ENCODE data around the gene KRIT1. TPM values are rescaled to one million over a fixed set of nuclear protein-coding genes. Genes with fewer than 3 reads are reported as not detected.

The KRIT1 gene
- total RNA-seq, 1 experiment from 2014 or later: 34.1 TPM

DNA sequence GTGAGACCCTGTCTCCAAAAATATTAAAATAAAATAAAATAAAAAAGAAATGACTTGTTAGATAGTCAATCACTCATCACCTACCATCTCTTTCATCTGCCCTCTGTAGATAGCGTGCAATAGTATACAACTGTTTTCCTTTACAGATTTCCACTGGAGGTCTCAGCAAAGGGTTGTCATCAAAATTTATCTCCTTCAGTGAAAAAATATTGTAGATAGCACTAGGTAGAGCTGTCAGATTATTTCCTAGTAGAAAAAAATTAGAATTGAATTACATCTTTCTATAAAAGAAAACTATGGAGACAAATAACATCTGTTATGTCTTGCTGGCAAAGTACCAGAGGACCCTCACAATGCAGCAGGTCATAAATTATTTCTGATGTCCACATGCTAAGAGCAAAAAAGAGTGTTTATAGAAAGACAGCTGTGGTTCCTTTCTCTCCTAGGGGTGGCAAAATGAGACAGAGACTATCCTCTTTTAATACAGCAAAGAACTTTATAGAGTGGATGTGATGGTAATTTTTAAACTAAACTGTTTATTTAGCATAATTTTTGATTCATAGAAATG lies 95.2 kb downstream of the KRIT1 start:
- Mint-ChIP-seq H3K27ac (no peak overlapping the region), H3K36me3 (no peaks in the 10 kb centered on the region), H3K9me3 (peaks cover 4% of the 10 kb centered on the region; the same call in 1 of the 2 replicates), H3K4me1 (no peaks in the 10 kb centered on the region), H3K4me3 (no peak overlapping the region), H3K27me3 (ENCODE audit: low read depth) (no peaks in the 10 kb centered on the region; the same call in 1 of the 2 replicates)
- CTCF ChIA-PET: no interaction called here
- DNase-seq (ENCODE audit: low spot score) (no peak), ATAC-seq (no peak)
- POLR2A ChIA-PET: no interaction called here
- no peak for TF ChIP-seq NFE2L1 (CRISPR knock-in tag; IDR thresholded peaks at IDR 0.05)
- no peak for TF ChIP-seq GTF2I (CRISPR knock-in tag; conservative IDR thresholded peaks at IDR 0.05)
- TF ChIP-seq, protein P1, sequence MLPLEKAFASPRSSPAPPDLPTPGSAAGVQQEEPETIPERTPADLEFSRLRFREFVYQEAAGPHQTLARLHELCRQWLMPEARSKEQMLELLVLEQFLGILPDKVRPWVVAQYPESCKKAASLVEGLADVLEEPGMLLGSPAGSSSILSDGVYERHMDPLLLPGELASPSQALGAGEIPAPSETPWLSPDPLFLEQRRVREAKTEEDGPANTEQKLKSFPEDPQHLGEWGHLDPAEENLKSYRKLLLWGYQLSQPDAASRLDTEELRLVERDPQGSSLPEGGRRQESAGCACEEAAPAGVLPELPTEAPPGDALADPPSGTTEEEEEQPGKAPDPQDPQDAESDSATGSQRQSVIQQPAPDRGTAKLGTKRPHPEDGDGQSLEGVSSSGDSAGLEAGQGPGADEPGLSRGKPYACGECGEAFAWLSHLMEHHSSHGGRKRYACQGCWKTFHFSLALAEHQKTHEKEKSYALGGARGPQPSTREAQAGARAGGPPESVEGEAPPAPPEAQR (CRISPR knock-in tag; IDR thresholded peaks at IDR 0.05): no peak
- TF ChIP-seq NFYB (CRISPR knock-in tag; conservative IDR thresholded peaks at IDR 0.05; ENCODE audit: low read depth): no peak
- TF ChIP-seq JUN (CRISPR knock-in tag; IDR thresholded peaks at IDR 0.05): no peak
- no peak for TF ChIP-seq CREB1 (CRISPR knock-in tag; IDR thresholded peaks at IDR 0.05)
- TF ChIP-seq, protein P2, sequence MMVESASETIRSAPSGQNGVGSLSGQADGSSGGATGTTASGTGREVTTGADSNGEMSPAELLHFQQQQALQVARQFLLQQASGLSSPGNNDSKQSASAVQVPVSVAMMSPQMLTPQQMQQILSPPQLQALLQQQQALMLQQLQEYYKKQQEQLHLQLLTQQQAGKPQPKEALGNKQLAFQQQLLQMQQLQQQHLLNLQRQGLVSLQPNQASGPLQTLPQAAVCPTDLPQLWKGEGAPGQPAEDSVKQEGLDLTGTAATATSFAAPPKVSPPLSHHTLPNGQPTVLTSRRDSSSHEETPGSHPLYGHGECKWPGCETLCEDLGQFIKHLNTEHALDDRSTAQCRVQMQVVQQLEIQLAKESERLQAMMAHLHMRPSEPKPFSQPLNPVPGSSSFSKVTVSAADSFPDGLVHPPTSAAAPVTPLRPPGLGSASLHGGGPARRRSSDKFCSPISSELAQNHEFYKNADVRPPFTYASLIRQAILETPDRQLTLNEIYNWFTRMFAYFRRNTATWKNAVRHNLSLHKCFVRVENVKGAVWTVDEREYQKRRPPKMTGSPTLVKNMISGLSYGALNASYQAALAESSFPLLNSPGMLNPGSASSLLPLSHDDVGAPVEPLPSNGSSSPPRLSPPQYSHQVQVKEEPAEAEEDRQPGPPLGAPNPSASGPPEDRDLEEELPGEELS (CRISPR knock-in tag; IDR thresholded peaks at IDR 0.05): no peak

DNA sequence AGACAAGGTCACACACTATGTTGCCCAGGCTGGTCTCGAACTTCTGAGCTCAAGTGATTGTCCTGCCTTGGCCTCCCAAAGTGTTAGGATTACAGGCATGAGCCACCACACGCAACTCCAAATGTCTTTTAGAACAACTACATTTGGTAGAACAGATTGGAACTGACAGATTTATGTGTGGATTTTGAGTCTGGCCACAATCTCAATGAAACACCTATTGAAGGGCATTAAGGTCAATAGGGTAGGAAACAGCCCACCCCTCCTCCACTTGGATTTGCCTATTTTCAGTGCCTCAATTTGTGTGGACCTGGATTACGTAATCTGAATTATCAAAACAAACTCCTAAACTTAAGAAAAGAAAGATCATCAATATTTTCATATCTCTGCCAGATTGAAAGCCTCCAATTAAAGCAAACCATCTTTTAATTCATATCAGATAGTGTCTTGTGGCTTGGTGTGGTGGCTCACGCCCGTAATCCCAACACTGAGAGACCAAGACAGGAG lies 95.9 kb downstream of the KRIT1 start:
- POLR2A ChIA-PET: no interaction called here
- Mint-ChIP-seq H3K27me3 (ENCODE audit: low read depth) (no peaks in the 10 kb centered on the region; the same call in 1 of the 2 replicates), H3K36me3 (no peaks in the 10 kb centered on the region), H3K9me3 (peaks cover 4% of the 10 kb centered on the region; the same call in 1 of the 2 replicates), H3K27ac (no peak overlapping the region), H3K4me1 (no peaks in the 10 kb centered on the region), H3K4me3 (no peak overlapping the region)
- ATAC-seq (no peak), DNase-seq (ENCODE audit: low spot score) (no peak)
- CTCF ChIA-PET: no interaction called here
- no peak for TF ChIP-seq FOXP1 (CRISPR knock-in tag; IDR thresholded peaks at IDR 0.05; ENCODE audit: borderline replicate concordance)
- TF ChIP-seq NR3C1 (CRISPR knock-in tag; conservative IDR thresholded peaks at IDR 0.05; ENCODE audit: low read depth): no peak
- TF ChIP-seq, protein P3, sequence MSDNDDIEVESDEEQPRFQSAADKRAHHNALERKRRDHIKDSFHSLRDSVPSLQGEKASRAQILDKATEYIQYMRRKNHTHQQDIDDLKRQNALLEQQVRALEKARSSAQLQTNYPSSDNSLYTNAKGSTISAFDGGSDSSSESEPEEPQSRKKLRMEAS (CRISPR knock-in tag; IDR thresholded peaks at IDR 0.05): no peak
- TF ChIP-seq JUN (CRISPR knock-in tag; IDR thresholded peaks at IDR 0.05): no peak
- TF ChIP-seq, protein P4, sequence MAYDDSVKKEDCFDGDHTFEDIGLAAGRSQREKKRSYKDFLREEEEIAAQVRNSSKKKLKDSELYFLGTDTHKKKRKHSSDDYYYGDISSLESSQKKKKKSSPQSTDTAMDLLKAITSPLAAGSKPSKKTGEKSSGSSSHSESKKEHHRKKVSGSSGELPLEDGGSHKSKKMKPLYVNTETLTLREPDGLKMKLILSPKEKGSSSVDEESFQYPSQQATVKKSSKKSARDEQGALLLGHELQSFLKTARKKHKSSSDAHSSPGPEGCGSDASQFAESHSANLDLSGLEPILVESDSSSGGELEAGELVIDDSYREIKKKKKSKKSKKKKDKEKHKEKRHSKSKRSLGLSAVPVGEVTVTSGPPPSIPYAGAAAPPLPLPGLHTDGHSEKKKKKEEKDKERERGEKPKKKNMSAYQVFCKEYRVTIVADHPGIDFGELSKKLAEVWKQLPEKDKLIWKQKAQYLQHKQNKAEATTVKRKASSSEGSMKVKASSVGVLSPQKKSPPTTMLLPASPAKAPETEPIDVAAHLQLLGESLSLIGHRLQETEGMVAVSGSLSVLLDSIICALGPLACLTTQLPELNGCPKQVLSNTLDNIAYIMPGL (CRISPR knock-in tag; IDR thresholded peaks at IDR 0.05): no peak
- TF ChIP-seq, protein P5, sequence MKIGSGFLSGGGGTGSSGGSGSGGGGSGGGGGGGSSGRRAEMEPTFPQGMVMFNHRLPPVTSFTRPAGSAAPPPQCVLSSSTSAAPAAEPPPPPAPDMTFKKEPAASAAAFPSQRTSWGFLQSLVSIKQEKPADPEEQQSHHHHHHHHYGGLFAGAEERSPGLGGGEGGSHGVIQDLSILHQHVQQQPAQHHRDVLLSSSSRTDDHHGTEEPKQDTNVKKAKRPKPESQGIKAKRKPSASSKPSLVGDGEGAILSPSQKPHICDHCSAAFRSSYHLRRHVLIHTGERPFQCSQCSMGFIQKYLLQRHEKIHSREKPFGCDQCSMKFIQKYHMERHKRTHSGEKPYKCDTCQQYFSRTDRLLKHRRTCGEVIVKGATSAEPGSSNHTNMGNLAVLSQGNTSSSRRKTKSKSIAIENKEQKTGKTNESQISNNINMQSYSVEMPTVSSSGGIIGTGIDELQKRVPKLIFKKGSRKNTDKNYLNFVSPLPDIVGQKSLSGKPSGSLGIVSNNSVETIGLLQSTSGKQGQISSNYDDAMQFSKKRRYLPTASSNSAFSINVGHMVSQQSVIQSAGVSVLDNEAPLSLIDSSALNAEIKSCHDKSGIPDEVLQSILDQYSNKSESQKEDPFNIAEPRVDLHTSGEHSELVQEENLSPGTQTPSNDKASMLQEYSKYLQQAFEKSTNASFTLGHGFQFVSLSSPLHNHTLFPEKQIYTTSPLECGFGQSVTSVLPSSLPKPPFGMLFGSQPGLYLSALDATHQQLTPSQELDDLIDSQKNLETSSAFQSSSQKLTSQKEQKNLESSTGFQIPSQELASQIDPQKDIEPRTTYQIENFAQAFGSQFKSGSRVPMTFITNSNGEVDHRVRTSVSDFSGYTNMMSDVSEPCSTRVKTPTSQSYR (CRISPR knock-in tag; IDR thresholded peaks at IDR 0.05): no peak
- TF ChIP-seq NFE2L1 (CRISPR knock-in tag; IDR thresholded peaks at IDR 0.05): no peak
- TF ChIP-seq, protein P6, sequence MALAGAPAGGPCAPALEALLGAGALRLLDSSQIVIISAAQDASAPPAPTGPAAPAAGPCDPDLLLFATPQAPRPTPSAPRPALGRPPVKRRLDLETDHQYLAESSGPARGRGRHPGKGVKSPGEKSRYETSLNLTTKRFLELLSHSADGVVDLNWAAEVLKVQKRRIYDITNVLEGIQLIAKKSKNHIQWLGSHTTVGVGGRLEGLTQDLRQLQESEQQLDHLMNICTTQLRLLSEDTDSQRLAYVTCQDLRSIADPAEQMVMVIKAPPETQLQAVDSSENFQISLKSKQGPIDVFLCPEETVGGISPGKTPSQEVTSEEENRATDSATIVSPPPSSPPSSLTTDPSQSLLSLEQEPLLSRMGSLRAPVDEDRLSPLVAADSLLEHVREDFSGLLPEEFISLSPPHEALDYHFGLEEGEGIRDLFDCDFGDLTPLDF (CRISPR knock-in tag; IDR thresholded peaks at IDR 0.05): no peak
- TF ChIP-seq, protein P7, sequence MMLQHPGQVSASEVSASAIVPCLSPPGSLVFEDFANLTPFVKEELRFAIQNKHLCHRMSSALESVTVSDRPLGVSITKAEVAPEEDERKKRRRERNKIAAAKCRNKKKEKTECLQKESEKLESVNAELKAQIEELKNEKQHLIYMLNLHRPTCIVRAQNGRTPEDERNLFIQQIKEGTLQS (CRISPR knock-in tag; conservative IDR thresholded peaks at IDR 0.05): no peak
- TF ChIP-seq, protein P8, sequence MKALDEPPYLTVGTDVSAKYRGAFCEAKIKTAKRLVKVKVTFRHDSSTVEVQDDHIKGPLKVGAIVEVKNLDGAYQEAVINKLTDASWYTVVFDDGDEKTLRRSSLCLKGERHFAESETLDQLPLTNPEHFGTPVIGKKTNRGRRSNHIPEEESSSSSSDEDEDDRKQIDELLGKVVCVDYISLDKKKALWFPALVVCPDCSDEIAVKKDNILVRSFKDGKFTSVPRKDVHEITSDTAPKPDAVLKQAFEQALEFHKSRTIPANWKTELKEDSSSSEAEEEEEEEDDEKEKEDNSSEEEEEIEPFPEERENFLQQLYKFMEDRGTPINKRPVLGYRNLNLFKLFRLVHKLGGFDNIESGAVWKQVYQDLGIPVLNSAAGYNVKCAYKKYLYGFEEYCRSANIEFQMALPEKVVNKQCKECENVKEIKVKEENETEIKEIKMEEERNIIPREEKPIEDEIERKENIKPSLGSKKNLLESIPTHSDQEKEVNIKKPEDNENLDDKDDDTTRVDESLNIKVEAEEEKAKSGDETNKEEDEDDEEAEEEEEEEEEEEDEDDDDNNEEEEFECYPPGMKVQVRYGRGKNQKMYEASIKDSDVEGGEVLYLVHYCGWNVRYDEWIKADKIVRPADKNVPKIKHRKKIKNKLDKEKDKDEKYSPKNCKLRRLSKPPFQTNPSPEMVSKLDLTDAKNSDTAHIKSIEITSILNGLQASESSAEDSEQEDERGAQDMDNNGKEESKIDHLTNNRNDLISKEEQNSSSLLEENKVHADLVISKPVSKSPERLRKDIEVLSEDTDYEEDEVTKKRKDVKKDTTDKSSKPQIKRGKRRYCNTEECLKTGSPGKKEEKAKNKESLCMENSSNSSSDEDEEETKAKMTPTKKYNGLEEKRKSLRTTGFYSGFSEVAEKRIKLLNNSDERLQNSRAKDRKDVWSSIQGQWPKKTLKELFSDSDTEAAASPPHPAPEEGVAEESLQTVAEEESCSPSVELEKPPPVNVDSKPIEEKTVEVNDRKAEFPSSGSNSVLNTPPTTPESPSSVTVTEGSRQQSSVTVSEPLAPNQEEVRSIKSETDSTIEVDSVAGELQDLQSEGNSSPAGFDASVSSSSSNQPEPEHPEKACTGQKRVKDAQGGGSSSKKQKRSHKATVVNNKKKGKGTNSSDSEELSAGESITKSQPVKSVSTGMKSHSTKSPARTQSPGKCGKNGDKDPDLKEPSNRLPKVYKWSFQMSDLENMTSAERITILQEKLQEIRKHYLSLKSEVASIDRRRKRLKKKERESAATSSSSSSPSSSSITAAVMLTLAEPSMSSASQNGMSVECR (CRISPR knock-in tag; IDR thresholded peaks at IDR 0.05; ENCODE audit: borderline replicate concordance): no peak
- no peak for TF ChIP-seq ZNF232 (CRISPR knock-in tag; IDR thresholded peaks at IDR 0.05)
- TF ChIP-seq, protein P9, sequence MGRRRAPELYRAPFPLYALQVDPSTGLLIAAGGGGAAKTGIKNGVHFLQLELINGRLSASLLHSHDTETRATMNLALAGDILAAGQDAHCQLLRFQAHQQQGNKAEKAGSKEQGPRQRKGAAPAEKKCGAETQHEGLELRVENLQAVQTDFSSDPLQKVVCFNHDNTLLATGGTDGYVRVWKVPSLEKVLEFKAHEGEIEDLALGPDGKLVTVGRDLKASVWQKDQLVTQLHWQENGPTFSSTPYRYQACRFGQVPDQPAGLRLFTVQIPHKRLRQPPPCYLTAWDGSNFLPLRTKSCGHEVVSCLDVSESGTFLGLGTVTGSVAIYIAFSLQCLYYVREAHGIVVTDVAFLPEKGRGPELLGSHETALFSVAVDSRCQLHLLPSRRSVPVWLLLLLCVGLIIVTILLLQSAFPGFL (CRISPR knock-in tag; IDR thresholded peaks at IDR 0.05; ENCODE audit: borderline replicate concordance): no peak
